ENCODE results near the gene ASXL2. TPM values are rescaled to one million over a fixed set of nuclear protein-coding genes. Genes with fewer than 3 reads are reported as not detected.

Gene ASXL2
- total RNA-seq, 1 donor, result 22.0 TPM

DNA sequence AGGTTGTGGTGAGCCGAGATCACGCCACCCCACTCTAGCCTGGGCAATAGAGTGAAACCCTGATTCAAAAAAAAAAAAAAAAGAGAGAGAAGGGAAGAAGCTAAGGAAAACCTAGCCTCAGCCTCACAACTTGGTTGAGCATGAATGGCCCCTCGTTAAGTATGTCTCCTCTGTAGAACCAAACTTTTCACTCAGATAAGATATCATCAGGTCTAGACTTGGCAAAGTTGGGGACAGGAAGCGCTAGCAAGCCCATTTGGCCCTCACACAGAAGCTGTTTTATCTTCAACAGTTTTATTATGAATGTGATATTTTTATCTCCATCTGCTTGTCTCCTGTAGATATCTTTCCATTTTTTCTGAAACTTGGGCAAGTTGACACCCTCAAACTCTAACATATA is 3.5 kb upstream of the ASXL2 start:
- H3K4me3 ChIP-seq (ENCODE audit: low read depth, low read length), result no peak overlapping the region
- DNase-seq (ENCODE audit: low read depth), result no peak
- TF ChIP-seq, protein P1, sequence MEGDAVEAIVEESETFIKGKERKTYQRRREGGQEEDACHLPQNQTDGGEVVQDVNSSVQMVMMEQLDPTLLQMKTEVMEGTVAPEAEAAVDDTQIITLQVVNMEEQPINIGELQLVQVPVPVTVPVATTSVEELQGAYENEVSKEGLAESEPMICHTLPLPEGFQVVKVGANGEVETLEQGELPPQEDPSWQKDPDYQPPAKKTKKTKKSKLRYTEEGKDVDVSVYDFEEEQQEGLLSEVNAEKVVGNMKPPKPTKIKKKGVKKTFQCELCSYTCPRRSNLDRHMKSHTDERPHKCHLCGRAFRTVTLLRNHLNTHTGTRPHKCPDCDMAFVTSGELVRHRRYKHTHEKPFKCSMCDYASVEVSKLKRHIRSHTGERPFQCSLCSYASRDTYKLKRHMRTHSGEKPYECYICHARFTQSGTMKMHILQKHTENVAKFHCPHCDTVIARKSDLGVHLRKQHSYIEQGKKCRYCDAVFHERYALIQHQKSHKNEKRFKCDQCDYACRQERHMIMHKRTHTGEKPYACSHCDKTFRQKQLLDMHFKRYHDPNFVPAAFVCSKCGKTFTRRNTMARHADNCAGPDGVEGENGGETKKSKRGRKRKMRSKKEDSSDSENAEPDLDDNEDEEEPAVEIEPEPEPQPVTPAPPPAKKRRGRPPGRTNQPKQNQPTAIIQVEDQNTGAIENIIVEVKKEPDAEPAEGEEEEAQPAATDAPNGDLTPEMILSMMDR (IDR thresholded peaks at IDR 0.05; ENCODE audit: insufficient read depth, low read length), result no peak

DNA sequence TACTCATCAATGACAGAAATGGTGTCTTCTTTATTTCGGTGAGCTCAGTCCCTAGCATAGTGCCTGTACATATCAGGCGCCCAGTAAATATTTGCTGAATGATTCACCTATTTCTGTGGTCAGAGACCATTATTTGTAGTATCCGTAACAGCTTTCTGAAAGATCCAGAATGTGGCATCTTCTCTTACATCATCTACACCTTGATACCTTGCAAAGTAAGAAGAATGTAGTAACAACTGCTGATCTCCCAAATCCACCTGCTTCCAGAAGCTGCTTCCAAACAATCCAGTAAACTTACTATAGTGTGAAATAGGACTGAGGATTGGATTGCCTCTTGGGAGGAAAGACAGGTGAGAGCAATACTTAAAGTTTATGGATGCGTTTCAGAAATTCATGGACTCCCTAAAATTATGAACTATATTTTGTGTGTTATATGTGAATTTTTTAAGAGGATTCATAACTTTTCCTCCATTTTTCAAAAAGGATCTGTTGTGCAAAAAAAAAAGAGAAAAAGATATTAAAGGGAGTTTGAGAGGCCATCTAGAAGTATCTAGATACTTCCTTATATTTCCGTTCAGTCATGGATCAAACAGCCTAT is 945 bp upstream of the ASXL2 start:
- TF ChIP-seq, protein P1 (IDR thresholded peaks at IDR 0.05; ENCODE audit: insufficient read depth, low read length), result no peak
- peak overlapping the region; percentile 76 for H3K4me3 ChIP-seq (ENCODE audit: low read depth, low read length)
- DNase-seq (ENCODE audit: low read depth), result peak; percentile 35

DNA sequence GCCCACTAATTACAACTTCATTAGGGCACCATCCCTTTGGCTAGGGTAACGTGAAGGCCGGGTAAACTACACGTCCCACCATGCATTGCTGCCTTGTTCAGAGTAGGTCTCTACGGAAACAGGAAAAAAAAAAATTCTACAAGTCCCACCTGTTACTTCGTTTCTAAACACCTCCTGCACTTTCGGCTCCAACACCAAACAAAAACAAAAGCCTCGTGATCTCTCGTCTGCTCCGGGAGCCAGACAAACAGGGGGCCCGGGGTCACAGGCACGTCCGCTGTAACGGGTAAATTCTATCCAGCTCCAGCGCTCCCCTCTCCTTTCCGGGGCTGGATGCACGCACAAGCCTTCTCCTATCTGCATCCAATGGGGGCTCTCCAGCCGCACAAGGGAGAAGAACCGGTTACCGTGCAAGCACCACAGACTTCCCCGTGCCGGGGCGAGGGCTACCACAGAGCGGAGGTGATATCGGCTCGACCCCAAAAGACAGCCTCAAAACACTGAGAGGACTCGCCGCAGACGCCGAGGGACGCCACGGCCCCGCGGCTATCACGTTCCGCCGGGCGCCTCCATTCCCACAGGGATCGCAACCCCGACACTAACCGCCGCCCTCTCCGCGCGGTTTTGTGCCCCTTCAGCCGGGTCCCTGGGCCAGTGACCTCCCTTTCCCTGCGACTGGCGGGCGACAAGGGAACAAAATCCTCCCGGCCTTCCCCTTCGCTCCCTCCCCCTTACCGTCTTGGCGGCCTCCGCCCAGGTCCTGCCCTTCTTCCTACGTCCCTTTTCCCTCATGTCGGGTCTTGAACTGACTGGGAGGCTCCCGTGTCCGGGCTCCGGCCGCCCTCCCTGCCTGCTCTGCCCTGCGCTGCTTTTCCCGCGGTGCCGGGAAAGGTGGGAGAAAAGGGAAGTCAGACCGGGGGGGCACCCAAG is 591 bp downstream of the ASXL2 start:
- DNase-seq (ENCODE audit: low read depth), result peak; percentile 62

DNA sequence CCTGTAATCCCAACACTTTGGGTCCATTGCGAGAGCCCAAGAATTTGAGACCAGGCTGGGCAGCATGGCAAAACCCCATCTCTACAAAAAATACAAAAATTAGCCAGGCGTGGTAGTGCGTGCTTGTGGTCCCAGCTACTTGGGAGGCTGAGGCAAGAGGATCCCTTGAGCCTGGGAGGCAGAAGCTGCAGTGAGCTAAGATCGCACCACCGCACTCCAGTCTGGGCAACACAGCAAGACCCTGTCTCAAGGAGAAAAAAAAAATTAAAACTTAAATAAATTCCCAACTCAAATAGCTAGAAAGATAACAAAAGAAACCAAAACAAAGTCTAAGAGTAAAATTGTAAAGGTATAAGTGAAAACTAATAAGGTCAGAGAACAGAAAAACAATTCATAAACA is 6.2 kb downstream of the ASXL2 start:
- no peak for DNase-seq (ENCODE audit: low read depth)
- H3K4me3 ChIP-seq (ENCODE audit: low read depth, low read length), result no peak overlapping the region
- TF ChIP-seq, protein P1 (IDR thresholded peaks at IDR 0.05; ENCODE audit: insufficient read depth, low read length), result no peak

More for the DNA sequence above, 591 bp downstream of the ASXL2 start:
- peak overlapping the region; percentile 91 for H3K4me3 ChIP-seq (ENCODE audit: low read depth, low read length)
- TF ChIP-seq, protein P1 (IDR thresholded peaks at IDR 0.05; ENCODE audit: insufficient read depth, low read length), result no peak

DNA sequence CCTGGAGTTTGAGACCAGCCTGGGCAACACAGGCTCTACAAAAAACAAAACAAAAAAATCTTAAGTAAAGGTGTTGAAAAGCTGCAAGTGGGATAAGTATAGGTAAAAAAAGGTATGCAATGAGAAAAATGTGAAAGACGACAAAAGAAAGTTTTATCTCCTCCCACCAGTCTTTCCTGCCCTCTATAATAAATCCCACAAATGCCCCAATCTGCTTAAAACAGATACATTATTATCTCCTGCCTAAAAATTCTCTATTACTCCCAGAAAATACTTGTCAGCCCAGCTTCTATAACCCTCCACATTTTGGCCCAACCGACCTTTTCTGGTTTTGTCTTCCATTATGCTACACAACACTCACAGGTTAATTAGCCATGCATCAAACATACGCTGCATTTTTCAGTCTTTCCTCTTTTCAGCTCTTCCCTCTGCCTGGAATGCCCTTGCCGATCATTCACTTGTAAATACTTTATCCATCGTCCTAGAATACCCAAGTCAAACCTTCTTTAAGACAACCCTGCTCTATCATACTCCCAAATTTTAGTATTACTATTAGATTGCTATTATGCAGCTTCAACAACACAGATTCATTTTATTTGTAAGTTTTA is 10.8 kb downstream of the ASXL2 start:
- TF ChIP-seq, protein P1 (IDR thresholded peaks at IDR 0.05; ENCODE audit: insufficient read depth, low read length), result no peak
- no peak for DNase-seq (ENCODE audit: low read depth)
- H3K4me3 ChIP-seq (ENCODE audit: low read depth, low read length), result no peak overlapping the region

DNA sequence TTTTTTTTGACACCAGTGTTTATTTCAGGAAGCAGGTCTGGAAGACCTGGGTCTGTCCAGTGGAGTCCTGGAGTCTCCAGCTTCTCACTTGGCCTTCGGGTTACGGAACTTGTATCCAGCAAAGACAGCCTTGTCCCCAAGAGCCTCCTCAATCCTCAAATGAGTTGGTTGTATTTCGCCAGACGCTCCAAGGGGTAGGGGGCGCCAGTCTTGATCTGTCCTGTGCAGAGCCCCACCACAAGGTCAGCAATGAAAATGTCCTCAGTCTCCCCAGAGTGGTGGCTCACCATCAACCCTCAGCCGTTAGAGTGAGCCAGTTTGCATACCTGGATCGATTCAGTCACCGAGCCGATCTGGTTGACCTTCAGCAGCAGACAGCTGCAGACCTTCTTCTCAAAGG is 21.9 kb downstream of the ASXL2 start:
- no peak overlapping the region for H3K4me3 ChIP-seq (ENCODE audit: low read depth, low read length)
- TF ChIP-seq, protein P1 (IDR thresholded peaks at IDR 0.05; ENCODE audit: insufficient read depth, low read length), result no peak
- DNase-seq (ENCODE audit: low read depth), result no peak
